Neural progenitor cell (in vitro differentiated cells): ENCODE measurements around the gene AGXT.

Experiments
- EZH2 ChIP-seq: fragments of 200-600 bp; sonication (generic); IDR thresholded peaks from 2 replicates; pipeline ENCODE4 v1.6.1; 2017; ENCODE audit warnings: antibody characterized with exemption, mild to moderate bottlenecking, moderate library complexity
- EZH2phosphoT487 ChIP-seq: fragments of 200-600 bp; sonication (generic); IDR thresholded peaks from 2 replicates; pipeline ENCODE4 v1.6.1; 2017; ENCODE audit warnings: antibody characterized with exemption
- TF ChIP-seq, protein P1 (sequence below): fragments of 200-600 bp; sonication (generic); IDR thresholded peaks from 2 replicates; pipeline ENCODE4 v1.5.1; 2017; ENCODE audit warnings: antibody characterized with exemption, mild to moderate bottlenecking

DNA sequence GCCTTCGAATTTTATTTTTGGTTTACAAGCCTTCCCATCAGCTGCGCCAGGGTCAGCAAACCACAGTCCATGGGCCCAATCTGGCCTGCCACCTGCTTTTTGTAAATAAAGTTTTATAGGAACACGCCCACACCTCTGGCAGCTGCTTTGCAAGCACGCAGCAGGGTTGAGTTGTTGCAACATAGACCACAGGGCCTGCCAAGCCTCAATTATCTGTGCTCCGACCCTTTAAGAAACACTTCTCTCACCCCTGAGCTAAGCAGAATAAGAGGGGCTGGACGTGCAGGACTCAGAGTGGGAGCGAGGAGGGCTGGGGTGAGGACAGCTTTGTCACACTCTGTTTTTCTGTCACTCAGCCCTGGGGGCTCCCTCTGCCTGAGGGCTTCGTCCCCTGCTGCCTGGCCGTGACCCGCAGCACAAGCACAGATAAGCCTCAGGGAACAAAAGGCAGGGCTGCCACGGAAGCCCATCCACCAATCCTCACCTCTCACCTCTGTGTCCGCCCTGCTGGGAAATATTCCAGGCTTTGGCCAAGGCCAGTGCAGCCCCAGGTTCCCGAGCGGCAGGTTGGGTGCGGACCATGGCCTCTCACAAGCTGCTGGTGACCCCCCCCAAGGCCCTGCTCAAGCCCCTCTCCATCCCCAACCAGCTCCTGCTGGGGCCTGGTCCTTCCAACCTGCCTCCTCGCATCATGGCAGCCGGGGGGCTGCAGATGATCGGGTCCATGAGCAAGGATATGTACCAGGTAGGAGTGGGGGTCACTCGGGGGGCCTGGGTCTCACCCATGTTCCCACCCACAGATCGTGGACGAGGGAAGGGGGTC, at the start of gene AGXT:
- TF ChIP-seq, protein P1, sequence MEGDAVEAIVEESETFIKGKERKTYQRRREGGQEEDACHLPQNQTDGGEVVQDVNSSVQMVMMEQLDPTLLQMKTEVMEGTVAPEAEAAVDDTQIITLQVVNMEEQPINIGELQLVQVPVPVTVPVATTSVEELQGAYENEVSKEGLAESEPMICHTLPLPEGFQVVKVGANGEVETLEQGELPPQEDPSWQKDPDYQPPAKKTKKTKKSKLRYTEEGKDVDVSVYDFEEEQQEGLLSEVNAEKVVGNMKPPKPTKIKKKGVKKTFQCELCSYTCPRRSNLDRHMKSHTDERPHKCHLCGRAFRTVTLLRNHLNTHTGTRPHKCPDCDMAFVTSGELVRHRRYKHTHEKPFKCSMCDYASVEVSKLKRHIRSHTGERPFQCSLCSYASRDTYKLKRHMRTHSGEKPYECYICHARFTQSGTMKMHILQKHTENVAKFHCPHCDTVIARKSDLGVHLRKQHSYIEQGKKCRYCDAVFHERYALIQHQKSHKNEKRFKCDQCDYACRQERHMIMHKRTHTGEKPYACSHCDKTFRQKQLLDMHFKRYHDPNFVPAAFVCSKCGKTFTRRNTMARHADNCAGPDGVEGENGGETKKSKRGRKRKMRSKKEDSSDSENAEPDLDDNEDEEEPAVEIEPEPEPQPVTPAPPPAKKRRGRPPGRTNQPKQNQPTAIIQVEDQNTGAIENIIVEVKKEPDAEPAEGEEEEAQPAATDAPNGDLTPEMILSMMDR: no peak
- TF ChIP-seq EZH2 (no peak), EZH2phosphoT487 (no peak)
